Tibial artery (tissue), 4 donors: Measurements from ENCODE around the gene MORF4L2.
A peak's percentile ranks its signal among the peaks of the same experiment; 100 is the strongest.

Source experiments
- DNase-seq, 2 donors: peaks; one replicate each; pipeline ENCODE4 v3.0.0-alpha.2; 2019
- H3K27ac ChIP-seq, 2 donors: fragments of 200-600 bp; sonication (generic) in 1 of 2; 1 replicate in 1 of 2; 2 replicates in 1 of 2; pipeline ENCODE4 v1.5.1; 2018 to 2019; ENCODE audit warnings: mild to moderate bottlenecking in 1 of 2
- H3K27me3 ChIP-seq, 2 donors: fragments of 200-600 bp; sonication (generic) in 1 of 2; one replicate each; pipeline versions ENCODE4 v1.5.1 to v1.6.0; 2016 to 2019
- H3K36me3 ChIP-seq, 3 donors: fragments of 200-600 bp; sonication (generic) in 2 of 3; one replicate each; pipeline ENCODE4 v1.5.1; 2016 to 2019; ENCODE audit warnings: mild to moderate bottlenecking in 2 of 3
- H3K4me1 ChIP-seq, 4 donors: fragments of 200-600 bp; sonication (generic) in 2 of 4; 1 replicate in 3 of 4; 2 replicates in 1 of 4; pipeline ENCODE4 v1.5.1; 2016 to 2019
- H3K4me3 ChIP-seq, 2 donors: fragments of 200-600 bp; sonication (generic) in 1 of 2; 1 replicate in 1 of 2; 2 replicates in 1 of 2; pipeline ENCODE4 v1.5.1; 2018 to 2019; ENCODE audit warnings: mild to moderate bottlenecking in 2 of 2
- H3K9me3 ChIP-seq, 3 donors: fragments of 200-600 bp; sonication (generic) in 1 of 3; one replicate each; pipeline ENCODE4 v1.5.1; 2016 to 2019
- intact Hi-C: fragments of 100-400 bp; cut with DNase I; formaldehyde crosslinking; loops from one replicate; pipeline ENCODE4 v1.15.0; 2023; ENCODE audit warnings: low total_unique reads
- TF ChIP-seq, protein P1 (sequence below), 2 experiments: fragments of 200-600 bp in 1 of 2; fragments of 450-650 bp in 1 of 2; IDR thresholded peaks; one replicate each; pipeline ENCODE4 v1.5.1; 2017 to 2019; ENCODE audit warnings: antibody characterized with exemption in 2 of 2, mild to moderate bottlenecking in 1 of 2, moderate library complexity in 1 of 2

The MORF4L2 gene

DNA sequence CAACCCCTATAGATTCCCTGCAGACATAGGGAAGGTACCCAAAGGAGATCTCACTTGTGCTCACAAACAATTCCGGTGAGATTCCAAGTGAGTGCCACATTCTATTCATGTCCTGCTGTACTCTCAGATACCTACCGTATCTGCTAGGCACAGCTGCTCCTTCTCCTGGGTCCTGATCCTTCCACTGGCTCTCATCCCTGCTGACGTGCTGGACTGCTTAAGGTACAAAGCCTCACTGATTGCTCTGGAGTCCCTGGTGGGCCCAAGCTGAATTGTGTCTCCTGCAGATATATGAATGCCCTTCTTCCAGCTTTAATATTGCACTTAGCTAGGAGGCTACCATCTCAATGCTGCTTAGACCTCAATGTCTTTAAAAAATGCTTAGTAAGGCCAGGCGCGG, 55.4 kb downstream of the MORF4L2 start:
- Histone ChIP-seq H3K4me3 (peak overlapping the region; percentile 71 to 77), H3K27ac (no peak overlapping the region), H3K27me3 (no peaks in the 10 kb centered on the region), H3K9me3 (no peaks in the 10 kb centered on the region), H3K36me3 (no peaks in the 10 kb centered on the region), H3K4me1 (peaks cover 0 to 23% (median 0%) of the 10 kb centered on the region in 4 donors)
- DNase-seq: no peak
- TF ChIP-seq, protein P1, sequence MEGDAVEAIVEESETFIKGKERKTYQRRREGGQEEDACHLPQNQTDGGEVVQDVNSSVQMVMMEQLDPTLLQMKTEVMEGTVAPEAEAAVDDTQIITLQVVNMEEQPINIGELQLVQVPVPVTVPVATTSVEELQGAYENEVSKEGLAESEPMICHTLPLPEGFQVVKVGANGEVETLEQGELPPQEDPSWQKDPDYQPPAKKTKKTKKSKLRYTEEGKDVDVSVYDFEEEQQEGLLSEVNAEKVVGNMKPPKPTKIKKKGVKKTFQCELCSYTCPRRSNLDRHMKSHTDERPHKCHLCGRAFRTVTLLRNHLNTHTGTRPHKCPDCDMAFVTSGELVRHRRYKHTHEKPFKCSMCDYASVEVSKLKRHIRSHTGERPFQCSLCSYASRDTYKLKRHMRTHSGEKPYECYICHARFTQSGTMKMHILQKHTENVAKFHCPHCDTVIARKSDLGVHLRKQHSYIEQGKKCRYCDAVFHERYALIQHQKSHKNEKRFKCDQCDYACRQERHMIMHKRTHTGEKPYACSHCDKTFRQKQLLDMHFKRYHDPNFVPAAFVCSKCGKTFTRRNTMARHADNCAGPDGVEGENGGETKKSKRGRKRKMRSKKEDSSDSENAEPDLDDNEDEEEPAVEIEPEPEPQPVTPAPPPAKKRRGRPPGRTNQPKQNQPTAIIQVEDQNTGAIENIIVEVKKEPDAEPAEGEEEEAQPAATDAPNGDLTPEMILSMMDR (IDR thresholded peaks at IDR 0.05): no peak
- intact Hi-C loops: no loop called here

DNA sequence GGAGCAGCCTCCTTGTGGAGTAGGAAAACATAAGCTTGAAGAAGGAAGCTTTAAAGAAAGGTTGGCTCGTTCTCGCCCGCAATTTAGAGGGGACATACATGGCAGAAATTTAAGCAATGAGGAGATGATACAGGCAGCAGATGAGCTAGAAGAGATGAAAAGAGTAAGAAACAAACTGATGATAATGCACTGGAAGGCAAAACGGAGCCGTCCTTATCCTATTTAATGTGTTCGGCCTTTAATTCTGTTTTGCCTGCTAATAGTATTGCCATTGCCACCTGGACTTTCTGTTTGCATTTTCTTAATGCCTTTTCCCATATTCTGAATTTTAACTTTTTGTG, 56.4 kb downstream of the MORF4L2 start:
- intact Hi-C loops: no loop called here
- Histone ChIP-seq H3K4me3 (peak overlapping the region; percentile 71 to 77), H3K36me3 (no peaks in the 10 kb centered on the region), H3K9me3 (no peaks in the 10 kb centered on the region), H3K27me3 (no peaks in the 10 kb centered on the region), H3K4me1 (peaks cover 0 to 32% (median 0%) of the 10 kb centered on the region in 4 donors), H3K27ac (peak overlapping the region; percentile 91 to 96)
- DNase-seq: no peak
- TF ChIP-seq, protein P1 (IDR thresholded peaks at IDR 0.05): no peak

DNA sequence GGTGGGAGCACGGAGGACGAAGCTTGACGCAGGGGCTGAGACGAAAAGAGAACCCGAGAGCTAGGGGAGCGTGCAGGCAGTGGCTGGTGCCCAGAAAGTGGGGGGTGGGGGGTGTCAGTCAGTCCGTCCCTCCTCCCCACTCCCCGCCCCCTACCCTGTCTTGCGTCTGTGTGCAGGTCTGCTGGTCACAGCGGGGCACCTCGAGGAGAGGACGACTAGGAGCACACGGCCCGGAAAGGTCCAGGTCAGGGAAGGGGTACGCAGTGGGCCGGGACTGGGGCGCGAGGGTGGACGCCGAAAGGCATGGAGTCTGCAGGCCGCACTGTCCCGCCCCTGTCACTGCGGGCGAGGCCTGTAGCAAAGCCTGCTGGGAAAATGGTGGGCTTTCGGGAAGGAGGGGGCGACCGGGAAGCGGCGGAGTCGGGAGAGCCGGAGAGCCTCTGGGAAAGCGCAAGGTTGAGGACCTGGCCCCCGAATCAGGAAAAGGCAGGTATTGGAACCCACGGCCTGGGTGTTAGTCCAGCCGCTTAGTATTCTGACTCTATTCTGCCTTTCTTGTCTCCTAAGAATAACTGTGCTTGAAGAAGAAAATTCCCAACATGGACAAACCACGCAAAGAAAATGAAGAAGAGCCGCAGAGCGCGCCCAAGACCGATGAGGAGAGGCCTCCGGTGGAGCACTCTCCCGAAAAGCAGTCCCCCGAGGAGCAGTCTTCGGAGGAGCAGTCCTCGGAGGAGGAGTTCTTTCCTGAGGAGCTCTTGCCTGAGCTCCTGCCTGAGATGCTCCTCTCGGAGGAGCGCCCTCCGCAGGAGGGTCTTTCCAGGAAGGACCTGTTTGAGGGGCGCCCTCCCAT, 57.0 kb downstream of the MORF4L2 start:
- H3K4me3 ChIP-seq: peak overlapping the region; percentile 71 to 77
- H3K36me3 ChIP-seq: no peaks in the 10 kb centered on the region
- TF ChIP-seq, protein P1 (IDR thresholded peaks at IDR 0.05): peak in 1 of 2 experiments; percentile 26
- H3K9me3 ChIP-seq: no peaks in the 10 kb centered on the region
- intact Hi-C loops: no loop called here
- no peaks in the 10 kb centered on the region for H3K27me3 ChIP-seq
- H3K27ac ChIP-seq: peak overlapping the region; percentile 91 to 96
- peaks cover 0 to 35% (median 0%) of the 10 kb centered on the region in 4 donors for H3K4me1 ChIP-seq
- DNase-seq: peak; percentile 57 to 80

DNA sequence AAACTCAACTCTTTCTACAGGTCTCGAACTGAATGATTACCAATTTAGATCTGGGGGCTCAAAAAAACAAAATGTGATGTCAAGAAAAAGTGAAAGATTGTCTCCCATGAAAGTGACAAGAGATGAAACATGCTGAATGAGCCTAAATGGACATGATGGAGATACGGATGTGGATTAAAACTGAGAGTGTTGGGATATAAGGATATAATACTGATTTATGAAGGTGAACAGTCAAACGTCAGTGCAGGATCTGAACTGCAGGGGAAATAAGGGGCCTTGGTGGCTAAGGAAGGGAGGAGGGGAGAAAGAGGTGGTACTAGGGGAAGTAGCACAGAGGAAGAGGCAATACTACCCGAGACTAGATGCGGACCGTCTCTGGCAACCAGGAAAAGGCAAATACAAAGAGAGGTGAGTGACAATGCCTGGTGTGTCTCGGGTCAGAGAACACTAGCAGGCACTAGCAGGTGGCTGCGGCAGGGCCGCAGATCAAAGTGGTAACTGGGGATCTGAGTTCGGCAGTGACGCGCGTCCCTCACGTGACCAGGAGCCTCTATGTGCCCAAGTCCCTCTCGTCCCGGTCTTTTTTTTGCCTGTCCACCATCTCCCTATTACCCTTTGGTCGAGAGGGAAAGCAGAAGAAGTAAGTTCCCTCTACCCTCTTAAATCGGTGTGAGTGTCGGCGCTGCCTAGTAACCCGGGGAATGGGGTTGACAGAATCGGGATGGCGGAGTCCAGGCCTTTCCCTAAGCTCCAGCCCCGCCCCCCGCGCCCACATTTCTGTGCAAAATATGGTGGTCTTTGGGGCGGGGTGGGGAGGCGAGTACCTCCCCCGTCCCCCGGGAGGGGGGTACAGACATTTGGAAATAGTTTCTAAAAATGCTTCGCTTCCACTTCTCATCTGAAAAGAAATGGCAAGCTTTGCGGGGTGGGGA, 57.8 kb downstream of the MORF4L2 start, which contains the start of gene TCEAL1:
TCEAL1 (plus strand) TSS at position 590 of the 932 bp plus-strand sequence. CDS start 942 bp downstream, outside the sequence.
- Histone ChIP-seq H3K36me3 (no peaks in the 10 kb centered on the region), H3K4me3 (peak within 1 kb of the TSS; percentile 71 to 77), H3K4me1 (peaks cover 0 to 43% (median 0%) of the 10 kb centered on the region in 4 donors), H3K27ac (peak within 1 kb of the TSS; percentile 91 to 96), H3K27me3 (no peaks in the 10 kb centered on the region), H3K9me3 (no peaks in the 10 kb centered on the region)
- TF ChIP-seq, protein P1 (IDR thresholded peaks at IDR 0.05): no peak
- peak; percentile 70 to 82 for DNase-seq
- intact Hi-C loops: no loop called here

DNA sequence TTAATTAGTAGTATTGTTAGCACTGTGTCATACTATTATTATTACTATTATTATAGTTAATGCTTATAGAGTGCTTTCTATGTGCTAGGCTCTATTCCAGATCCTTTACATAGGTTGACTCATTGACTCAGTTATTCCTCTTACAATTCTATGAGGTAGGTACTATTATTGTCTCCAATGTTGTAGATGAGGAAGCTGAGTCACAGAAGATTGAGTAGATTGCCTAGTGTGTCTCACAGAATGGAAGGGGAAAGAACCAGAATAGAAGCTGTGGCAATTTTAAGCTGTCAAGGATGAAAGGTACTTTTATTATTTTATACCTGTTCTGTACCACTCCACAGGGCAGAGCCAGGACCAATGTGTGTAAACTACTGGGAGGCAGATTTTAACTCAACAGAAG, 59.6 kb downstream of the MORF4L2 start:
- Histone ChIP-seq H3K4me3 (no peak overlapping the region), H3K27ac (peak overlapping the region; percentile 22 to 96), H3K36me3 (no peaks in the 10 kb centered on the region), H3K27me3 (no peaks in the 10 kb centered on the region), H3K4me1 (peaks cover 0 to 45% (median 0%) of the 10 kb centered on the region in 4 donors), H3K9me3 (no peaks in the 10 kb centered on the region)
- intact Hi-C loops: no loop called here
- TF ChIP-seq, protein P1 (IDR thresholded peaks at IDR 0.05): no peak
- DNase-seq: no peak
